ENCODE measurements around the gene GRIN2C. TPM values are rescaled to one million over a fixed set of nuclear protein-coding genes. Genes with fewer than 3 reads are reported as not detected.

The GRIN2C gene
- total RNA-seq, 1 experiment from 2014 or later, result 0.44 TPM

DNA sequence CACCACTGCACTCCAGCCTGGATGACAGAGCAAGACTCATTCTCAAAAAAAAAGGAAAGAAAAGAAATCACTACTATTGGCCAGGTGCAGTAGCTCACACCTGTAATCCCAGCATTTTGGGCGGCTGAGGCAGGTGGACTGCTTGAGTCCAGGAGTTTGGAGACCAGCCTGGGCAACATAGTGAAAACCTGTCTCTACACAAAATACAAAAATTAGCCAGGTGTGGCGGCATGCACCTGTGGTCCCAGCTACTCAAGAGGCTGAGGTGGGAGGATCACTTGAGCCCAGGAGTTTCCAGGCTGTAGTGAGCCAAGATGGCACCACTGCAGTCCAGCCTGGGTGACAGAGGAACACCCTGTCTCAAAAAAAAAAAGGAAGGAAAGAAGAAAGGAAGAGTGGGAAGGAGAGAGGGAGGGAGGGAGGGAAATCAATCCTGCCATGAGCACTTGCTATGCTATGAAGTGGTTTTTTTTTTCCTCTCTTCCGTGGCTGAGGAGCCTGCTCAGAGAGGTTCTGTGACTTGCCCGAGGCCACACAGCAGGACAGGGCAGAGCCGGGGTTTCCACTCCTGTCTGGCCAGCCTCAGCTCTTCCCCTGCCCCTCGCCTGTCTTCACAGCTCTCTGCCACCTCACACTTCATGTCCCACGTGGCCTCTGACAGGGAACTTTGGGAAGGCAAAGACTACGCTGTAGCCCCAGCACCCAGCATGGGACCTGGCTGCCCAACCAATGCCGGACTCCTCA, 10.9 kb downstream of the GRIN2C start:
- Mint-ChIP-seq H3K4me1 (peaks cover 8 to 11% of the 10 kb centered on the region in 2 experiments), H3K27ac (no peak overlapping the region), H3K27me3 (ENCODE audit: low read depth) (peaks cover 93% of the 10 kb centered on the region), H3K4me3 (no peak overlapping the region; a peak in 1 of 5 replicates), H3K36me3 (ENCODE audit: insufficient read depth in 1 of 3, low read depth in 3 of 3) (no peaks in the 10 kb centered on the region), H3K9me3 (no peaks in the 10 kb centered on the region)
- Histone ChIP-seq H2AK5ac (ENCODE audit: insufficient read length, low read length) (no peak overlapping the region), H3K79me2 (ENCODE audit: insufficient read depth, low read length) (no peaks in the 10 kb centered on the region), H4K5ac (ENCODE audit: insufficient read length, low read depth, low read length) (no peak overlapping the region), H3K9me3 (ENCODE audit: control insufficient read depth, low read depth, low read length) (no peaks in the 10 kb centered on the region), H3K23me2 (ENCODE audit: insufficient read length, low read depth, low read length, poor library complexity, severe bottlenecking) (peaks cover 9% of the 10 kb centered on the region), H3K18ac (ENCODE audit: insufficient read length, low read depth, low read length) (no peak overlapping the region), H2AFZ (ENCODE audit: low read length) (no peak overlapping the region), H2BK120ac (ENCODE audit: low read depth, low read length, poor library complexity, severe bottlenecking) (no peak overlapping the region), H4K91ac (ENCODE audit: insufficient read length, low read depth, low read length) (no peak overlapping the region), H3K23ac (ENCODE audit: insufficient read length, low read depth, low read length) (no peak overlapping the region), H3K4me2 (ENCODE audit: insufficient read depth, insufficient read length, low read length) (no peak overlapping the region), H3K27ac (ENCODE audit: insufficient read length, low read depth, low read length) (no peak overlapping the region), H3K9ac (ENCODE audit: extremely low read depth, insufficient read length, low read length) (no peak overlapping the region), H2BK12ac (ENCODE audit: insufficient read length, low read depth, low read length) (no peak overlapping the region), H3K14ac (ENCODE audit: insufficient read depth, low read length) (no peak overlapping the region; the same call in 1 of the 2 replicates), H3K4ac (ENCODE audit: low read depth, low read length) (no peak overlapping the region), H4K8ac (replicated peaks; ENCODE audit: insufficient read length, low read depth, low read length) (no peak overlapping the region), H3K56ac (ENCODE audit: insufficient read length, low read depth, low read length) (no peak overlapping the region), H3K4me1 (ENCODE audit: insufficient read depth, low read length) (no peaks in the 10 kb centered on the region), H3T11ph (ENCODE audit: low read length) (no peak overlapping the region), H4K20me1 (ENCODE audit: control insufficient read depth, insufficient read depth, insufficient read length) (no peaks in the 10 kb centered on the region), H3K79me1 (ENCODE audit: insufficient read depth, low read depth, low read length, poor library complexity, severe bottlenecking) (no peaks in the 10 kb centered on the region), H2BK15ac (ENCODE audit: low read depth, low read length) (no peak overlapping the region), H2BK20ac (ENCODE audit: low read depth, low read length, poor library complexity, severe bottlenecking) (no peak overlapping the region), H3K27me3 (ENCODE audit: insufficient read depth, low read length) (peaks cover 31% of the 10 kb centered on the region), H2BK5ac (ENCODE audit: insufficient read length, low read length) (no peak overlapping the region)
- TF ChIP-seq, protein P1, sequence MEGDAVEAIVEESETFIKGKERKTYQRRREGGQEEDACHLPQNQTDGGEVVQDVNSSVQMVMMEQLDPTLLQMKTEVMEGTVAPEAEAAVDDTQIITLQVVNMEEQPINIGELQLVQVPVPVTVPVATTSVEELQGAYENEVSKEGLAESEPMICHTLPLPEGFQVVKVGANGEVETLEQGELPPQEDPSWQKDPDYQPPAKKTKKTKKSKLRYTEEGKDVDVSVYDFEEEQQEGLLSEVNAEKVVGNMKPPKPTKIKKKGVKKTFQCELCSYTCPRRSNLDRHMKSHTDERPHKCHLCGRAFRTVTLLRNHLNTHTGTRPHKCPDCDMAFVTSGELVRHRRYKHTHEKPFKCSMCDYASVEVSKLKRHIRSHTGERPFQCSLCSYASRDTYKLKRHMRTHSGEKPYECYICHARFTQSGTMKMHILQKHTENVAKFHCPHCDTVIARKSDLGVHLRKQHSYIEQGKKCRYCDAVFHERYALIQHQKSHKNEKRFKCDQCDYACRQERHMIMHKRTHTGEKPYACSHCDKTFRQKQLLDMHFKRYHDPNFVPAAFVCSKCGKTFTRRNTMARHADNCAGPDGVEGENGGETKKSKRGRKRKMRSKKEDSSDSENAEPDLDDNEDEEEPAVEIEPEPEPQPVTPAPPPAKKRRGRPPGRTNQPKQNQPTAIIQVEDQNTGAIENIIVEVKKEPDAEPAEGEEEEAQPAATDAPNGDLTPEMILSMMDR (conservative IDR thresholded peaks at IDR 0.05), result no peak
- DNase-seq, result no peak
- no CpG with 5 or more reads among the region's 9 CpGs for WGBS (ENCODE audit: extremely low coverage, insufficient read length, low lambda C conversion rate)

All from H9 (cell line).